Stromal cell of bone marrow (primary cell): ENCODE data around the gene GOLPH3L.
"Not testable (repeated sequence)": the region's sequence is repeated elsewhere in the genome, so short reads cannot be mapped to it uniquely, and the experiment has no call there.

ENCODE experiments used
- DNase-seq: peaks from one replicate; pipeline ENCODE4 v3.0.0-alpha.2; 2012; ENCODE audit warnings: low read depth

Gene GOLPH3L

DNA sequence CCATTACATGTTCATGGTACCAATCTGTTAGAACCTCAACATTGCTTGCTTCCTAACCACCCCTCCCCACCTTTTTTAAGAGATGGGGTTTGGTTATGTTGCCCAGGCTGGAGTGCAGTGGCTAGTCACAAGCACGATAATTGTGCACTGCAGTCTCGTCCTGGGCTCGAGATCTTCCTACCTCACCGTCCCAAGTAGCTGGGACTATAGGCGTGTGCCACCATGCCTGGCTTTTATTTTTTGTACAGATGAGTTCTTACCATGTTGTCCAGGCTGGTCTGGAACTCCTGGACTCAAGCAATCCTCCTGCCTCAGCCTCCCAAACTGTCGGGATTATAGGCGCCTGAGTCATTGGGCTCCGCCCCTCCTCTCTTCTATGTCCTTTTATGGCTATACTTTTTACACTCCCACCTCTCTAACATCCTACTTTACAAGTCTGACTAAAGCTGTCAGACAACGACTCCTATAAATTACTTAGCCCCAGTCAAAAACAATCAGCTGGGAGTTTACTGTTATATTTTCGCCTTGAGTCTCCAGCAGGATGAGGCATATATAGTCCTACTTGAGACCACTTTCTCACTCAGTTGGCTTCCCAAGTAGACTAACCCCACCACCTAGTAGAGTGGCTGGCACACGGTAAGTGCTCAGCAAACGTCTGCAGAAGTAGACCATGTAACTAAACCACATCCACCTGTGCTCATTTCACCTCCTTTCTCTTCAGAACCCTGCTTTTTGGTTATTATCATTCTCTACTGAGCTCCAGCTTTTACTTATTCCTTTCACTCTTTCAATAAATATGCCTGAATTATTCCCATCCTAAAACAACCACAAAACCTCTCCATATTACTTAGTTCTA, 81.4 kb downstream of the GOLPH3L start:
- DNase-seq, result no peak

DNA sequence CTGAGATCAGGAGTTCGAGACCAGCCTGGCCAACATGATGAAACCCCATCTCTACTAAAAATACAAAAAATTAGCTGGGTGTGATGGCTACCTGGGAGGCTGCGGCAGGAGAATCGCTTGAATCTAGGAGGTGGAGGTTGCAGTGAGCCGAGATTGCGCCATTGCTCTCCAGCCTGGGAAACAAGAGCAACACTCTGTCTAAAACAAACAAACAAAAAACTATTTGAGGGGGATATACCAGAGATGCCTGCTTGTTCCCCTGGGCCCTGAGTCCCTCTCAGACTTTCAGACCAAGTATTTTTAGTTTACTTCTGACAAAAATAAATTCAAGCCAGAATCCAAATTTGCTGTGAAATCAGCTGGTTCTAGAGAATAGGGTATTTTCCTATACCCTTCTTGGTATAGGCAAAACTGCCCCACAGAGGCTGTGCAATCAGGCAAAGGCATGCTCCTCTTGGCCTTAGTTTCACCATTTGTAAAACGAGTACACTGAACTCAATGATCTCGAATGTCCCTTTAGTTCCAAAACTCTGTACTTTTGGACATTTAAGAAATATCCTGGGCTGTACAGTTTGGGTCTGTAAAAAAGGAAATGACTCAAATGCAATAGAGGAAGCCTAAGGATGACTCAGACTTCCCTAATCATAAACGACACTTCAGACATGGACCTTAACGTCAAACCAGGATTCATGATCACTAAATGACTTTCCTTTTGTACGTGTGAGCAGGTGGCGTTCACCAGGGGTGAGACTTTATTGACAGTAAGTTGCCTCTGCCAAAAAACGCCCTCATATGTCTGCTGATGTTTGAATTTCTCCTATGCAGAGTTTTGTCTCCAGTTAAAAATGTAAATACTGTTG, 83.7 kb downstream of the GOLPH3L start:
- DNase-seq, result peak; percentile 86

DNA sequence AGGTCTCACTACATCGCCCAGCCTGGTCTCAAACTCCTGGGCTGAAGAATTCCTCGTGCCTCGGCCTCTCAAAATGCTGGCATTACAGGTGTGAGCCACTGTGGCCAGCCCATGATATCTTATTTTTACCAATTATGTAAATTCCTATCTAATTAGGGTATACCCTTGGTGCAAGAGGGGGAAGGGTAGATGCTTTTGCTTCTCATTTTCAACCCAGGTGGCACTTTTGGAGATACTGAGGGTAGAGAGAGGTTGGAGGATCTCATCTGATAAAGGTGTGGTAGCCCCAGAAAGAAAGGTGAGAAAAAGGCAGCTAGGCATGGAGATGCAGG, 85.0 kb downstream of the GOLPH3L start:
- DNase-seq, result no peak

DNA sequence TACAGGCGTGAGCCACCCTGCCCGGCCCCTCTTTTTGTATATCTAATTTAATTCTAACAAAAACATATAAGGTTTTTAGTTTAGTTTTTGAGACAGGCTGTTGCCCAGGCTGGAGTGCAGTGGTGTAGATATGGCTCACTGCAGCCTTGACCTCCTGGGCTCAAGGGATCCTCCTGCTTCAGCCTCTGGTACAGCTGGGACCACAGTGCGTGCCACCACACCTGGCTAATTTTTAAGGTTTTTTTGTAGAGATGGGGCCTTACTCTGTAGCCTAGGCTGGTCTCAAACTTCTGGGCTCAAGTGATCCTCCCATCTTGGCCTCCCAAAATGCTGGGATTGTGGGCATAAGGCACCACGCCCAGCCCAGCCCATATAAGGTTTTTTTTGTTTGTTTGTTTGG, 86.4 kb downstream of the GOLPH3L start:
- DNase-seq, result no peak

DNA sequence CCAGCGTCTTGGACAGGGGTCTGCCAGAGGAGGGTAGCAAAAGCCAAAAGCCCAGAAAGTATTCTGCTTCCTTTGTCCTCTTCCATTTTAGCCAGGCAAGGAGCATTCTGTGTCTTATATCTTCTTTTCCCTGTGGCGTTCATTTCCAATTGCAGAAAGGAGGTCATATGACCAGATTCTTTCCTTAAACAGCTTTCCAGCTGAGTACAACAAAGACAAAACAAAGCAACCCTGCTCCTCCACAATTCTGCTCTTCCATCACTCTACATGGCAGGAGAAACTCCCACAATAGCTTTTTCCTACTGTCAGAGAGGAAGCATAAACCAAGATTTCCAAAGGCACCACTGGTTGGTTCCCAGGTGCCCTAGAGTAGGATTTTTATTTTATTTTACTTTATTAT, 87.2 kb downstream of the GOLPH3L start:
- DNase-seq, result no peak

DNA sequence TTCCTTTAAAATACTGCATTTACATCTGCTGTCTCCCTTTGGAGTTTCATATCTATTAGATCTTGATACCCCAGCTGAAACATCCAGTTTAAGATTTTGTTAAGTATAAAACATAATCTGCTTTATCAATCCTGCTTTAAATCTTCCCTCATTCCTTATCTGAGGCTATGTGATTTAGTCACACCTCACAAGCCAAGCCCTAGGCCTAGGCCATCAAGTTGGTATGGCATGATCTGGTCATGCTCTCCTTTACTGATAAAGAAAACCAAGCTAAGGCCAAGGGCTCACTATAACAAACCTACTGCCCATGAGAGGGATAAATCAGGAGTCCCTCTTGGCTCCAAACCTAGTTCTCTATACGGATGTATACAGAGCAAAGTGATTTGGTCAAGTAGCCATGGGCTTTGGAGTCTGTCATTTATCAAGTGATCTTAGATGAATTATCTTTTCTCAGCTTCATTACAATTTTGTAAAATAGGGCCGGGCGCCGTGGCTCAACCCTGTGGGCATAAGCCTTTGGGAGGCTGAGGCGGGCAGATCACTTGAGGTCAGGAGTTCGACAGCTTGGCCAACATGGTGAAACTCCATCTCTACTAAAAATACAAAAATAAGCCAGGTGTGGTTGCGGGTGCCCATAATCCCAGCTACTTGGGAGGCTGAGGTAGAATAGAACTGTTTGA, 90.4 kb downstream of the GOLPH3L start:
- DNase-seq, result no peak

DNA sequence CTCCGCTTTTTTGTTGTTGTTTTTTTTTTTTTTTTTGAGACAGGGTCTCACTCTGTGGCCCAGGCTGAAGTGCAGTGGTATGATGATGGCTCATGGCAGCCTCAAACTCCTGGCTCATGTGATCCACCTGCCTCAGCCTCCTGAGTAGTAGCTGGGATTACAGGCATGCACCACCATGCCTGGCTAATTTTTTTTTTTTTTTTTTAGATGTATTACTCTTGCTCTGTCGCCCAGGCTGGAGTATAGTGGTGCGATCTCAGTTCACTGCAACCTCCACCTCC, 91.6 kb downstream of the GOLPH3L start:
- not testable (repeated sequence) for DNase-seq

DNA sequence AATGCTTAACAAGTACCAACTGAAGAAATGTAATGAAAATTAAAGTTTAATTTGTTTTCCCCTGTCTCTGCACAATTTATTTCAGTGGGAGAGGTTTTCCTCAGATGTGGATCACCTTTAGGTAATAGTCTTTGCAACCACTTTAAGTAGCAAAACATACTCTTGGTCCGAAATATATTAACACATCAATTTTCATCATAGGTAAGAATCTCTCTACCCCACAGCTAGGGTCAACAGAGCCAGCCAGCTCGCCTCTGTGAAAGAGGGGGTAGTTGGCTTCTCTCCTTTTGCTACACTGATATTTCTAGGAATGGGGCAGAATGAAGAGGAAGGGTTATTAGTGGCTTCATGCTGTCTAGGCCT, 92.7 kb downstream of the GOLPH3L start:
- DNase-seq, result no peak

DNA sequence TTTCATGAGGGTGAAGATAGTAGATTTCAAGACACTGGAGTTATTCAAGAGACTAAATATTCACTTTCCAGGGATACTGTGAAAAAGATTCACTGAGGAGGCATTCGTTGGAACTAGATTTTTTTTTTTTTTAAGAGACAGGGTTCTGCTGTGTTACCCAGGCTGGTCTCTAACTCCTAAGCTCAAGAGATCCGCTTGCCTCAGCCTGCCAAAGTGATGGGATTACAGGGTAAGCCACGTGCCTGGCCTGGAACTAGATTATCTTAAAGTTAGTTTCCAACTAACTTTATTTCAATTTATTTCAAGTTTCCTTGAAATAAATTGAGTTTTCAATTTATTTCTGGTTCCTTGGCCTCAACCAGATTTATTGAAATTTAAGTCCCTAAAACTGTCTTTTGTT, 93.2 kb downstream of the GOLPH3L start:
- no peak for DNase-seq

DNA sequence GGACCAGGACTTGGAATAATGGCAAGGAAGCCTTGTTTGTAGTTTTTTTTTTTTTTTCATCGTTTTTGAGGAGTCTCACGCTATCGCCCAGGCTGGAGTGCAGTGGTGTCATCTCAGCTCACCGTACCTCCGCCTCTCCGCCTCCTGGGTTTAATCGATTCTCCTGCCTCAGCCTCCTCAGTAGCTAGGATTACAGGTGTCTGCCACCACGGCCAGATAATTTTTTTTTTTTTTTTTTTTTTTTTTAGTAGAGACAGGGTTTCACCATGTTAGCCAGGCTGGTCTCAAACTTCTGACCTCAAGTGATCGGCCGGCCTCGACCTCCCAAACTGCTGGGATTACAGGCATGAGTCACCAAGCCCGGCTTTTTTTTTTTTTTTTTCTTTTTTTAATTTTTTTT, 94.6 kb downstream of the GOLPH3L start:
- not testable (repeated sequence) for DNase-seq

DNA sequence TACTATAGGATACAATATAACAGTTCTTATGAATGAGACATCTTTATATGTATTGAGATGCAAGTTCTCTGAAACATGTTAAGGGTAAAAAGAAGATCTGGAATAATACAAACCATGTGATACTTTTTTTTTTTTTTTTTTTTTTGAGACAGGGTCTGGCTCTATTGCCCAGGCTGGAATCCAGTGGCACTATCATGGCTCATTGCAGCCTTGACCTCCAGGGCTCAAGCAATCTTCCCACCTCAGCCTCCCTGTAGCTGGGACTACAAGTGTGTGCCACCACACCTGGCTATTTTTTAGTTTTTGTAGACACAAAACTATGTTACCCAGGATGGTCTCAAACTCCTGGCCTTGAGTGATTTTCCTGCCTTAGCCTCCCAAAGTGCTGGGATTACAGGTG, 95.4 kb downstream of the GOLPH3L start:
- no peak for DNase-seq

DNA sequence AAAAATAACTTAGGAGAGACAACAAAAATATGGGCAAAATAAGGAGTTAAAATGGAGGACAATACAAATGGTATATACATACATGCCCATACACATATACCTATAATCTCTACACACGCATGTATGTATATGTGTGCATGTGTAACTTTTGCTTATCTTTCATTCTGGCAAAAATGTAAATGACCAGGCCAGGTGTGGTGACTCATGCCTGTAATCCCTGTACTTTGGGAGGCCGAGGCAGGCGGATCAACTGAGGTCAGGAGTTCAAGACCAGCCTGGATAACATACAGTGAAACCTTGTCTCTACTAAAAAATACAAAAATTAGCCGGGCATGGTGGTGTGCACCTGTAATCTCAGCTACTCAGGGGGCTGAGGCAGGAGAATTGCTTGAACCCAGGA, 98.6 kb downstream of the GOLPH3L start:
- not testable (repeated sequence) for DNase-seq

DNA sequence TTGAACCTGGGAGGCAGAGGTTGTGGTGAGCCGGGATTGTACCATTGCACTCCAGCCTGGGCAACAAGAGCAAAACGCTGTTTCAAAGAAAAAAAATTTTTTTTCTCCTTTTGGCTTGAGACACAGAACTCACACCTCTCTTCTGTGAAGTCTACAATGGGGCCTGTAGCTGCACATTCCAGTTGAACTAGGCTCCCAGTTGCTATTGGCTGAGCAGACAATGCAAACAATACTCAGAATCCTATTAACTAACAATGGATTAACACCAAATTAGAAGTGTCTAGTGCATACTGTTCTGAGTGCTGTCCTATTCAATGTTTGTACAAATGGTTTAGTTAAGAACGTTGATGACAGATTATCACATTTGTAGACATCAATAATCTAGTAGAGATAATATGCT, 100.0 kb downstream of the GOLPH3L start:
- no peak for DNase-seq
